T-helper 22 cell (primary cell): ENCODE measurements around the gene PAFAH1B1.

Experiments
- DNase-seq: peaks from one replicate; pipeline ENCODE4 v3.0.0-alpha.2; 2020; ENCODE audit warnings: low read depth

The PAFAH1B1 gene

GRCh38 chr17:2719861-2720260, 126.4 kb downstream of the PAFAH1B1 start:
- DNase-seq, result no peak

- no peak for DNase-seq
These were observed 128.1 kb downstream of the PAFAH1B1 start for GRCh38 chr17:2721603-2722002.

GRCh38 chr17:2722611-2723010, 129.2 kb downstream of the PAFAH1B1 start:
- no peak for DNase-seq

GRCh38 chr17:2723505-2723996, 130.1 kb downstream of the PAFAH1B1 start:
- no peak for DNase-seq

- DNase-seq, result no peak
These were observed 130.7 kb downstream of the PAFAH1B1 start for GRCh38 chr17:2723997-2724783.

GRCh38 chr17:2724784-2725164, 131.3 kb downstream of the PAFAH1B1 start:
- DNase-seq, result no peak

- no peak for DNase-seq
These were observed 137.4 kb downstream of the PAFAH1B1 start for GRCh38 chr17:2730764-2731353.

- DNase-seq, result no peak
These were observed 138.4 kb downstream of the PAFAH1B1 start for GRCh38 chr17:2731807-2732206.

- no peak for DNase-seq
These were observed 141.5 kb downstream of the PAFAH1B1 start for GRCh38 chr17:2734939-2735338.
